ENCODE results near the gene DCBLD2. TPM values are rescaled to one million over a fixed set of nuclear protein-coding genes. Genes with fewer than 3 reads are reported as not detected.

DCBLD2 gene
- total and polyA plus RNA-seq, 9 of the 15 experiments (the other 6 are each of a cell fraction or from before 2014, with no cell fraction given), result 2.7 to 14.6 (median 7.4) TPM

DNA sequence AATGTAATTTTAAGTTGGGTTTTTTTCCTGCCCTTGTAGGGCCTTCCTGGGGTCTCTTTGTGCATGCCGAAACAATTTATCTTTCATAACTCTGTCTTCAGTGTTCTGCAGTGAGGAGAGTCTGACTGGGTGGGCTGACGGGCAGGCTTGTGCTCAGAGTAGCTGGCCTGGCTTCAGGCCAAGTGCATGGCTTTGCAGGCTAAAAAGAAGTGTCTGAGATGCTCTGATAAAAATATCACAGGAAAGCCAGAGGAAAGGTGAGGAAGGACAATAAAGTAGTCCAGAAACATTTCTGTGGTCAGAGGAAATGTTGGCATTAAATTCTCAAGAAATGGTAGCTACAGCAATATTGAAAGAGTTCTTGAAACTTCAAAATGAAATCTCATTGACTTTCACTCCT lies 112.8 kb downstream of the DCBLD2 start:
- no peak overlapping the region for H3K9ac ChIP-seq (ENCODE audit: insufficient read depth in 1 of 2, low read depth in 2 of 2, low read length in 2 of 2)
- ChIA-PET CTCF (ENCODE audit: low intra/inter-chr PET ratio) (no interaction called here), POLR2A (no interaction called here)
- no peaks in the 10 kb centered on the region for H3K79me2 ChIP-seq (ENCODE audit: control insufficient read depth, insufficient read depth, low read length)
- H2AFZ ChIP-seq (ENCODE audit: low read depth, low read length), result no peak overlapping the region
- peak; percentile 80 for TF ChIP-seq NFIC (IDR thresholded peaks at IDR 0.05)
- no peak for TF ChIP-seq ZNF274 (IDR thresholded peaks at IDR 0.05; ENCODE audit: borderline replicate concordance, low read depth, low read length)
- FAIRE-seq, result no peak
- in situ Hi-C loops (cut with MboI), result no loop called here
- H3K4me2 ChIP-seq (ENCODE audit: insufficient read depth, low read length), result no peak overlapping the region
- no peaks in the 10 kb centered on the region for H3K9me1 ChIP-seq (ENCODE audit: control insufficient read depth, insufficient read depth, low read length)
- no peaks in the 10 kb centered on the region for H3K4me1 ChIP-seq (replicated peaks in 1 of 2; ENCODE audit: control insufficient read depth in 2 of 2, insufficient read depth in 2 of 2, low read length in 2 of 2)
- intact Hi-C loops (cut with micrococcal nuclease), result no loop called here
- 0% methylated on average over 2 of the region's 2 CpGs for WGBS (ENCODE audit: insufficient coverage, low coverage, missing lambda C conversion rate)
- no peaks in the 10 kb centered on the region for H3K36me3 ChIP-seq (ENCODE audit: control insufficient read depth, insufficient read depth, low read length)
- 0 out of 5 replicates have a peak, but pooled peaks cover 0 to 3% of the 10 kb centered on the region in 2 experiments for H3K27me3 ChIP-seq (ENCODE audit: control insufficient read depth in 2 of 2, insufficient read depth in 2 of 2, low read length in 2 of 2)
- no peak overlapping the region for H3K27ac ChIP-seq (ENCODE audit: extremely low read depth, low read depth, low read length)
- H3K9me3 ChIP-seq (replicated peaks; ENCODE audit: control insufficient read depth, insufficient read depth, low read depth, low read length), result no peaks in the 10 kb centered on the region
- H3K4me3 ChIP-seq, result no peak overlapping the region
- BruUV-seq (replicated peaks), result no TSS peak
- no peaks in the 10 kb centered on the region for H4K20me1 ChIP-seq (replicated peaks; ENCODE audit: control insufficient read depth, insufficient read depth, low read length)
- peak in 3 of 4 experiments; percentile 6 to 36 (median 13) for DNase-seq (ENCODE audit: extremely low read depth in 1 of 4, low spot score in 3 of 4)
- ATAC-seq, result no peak; the same call in 2 of the 3 replicates

DNA sequence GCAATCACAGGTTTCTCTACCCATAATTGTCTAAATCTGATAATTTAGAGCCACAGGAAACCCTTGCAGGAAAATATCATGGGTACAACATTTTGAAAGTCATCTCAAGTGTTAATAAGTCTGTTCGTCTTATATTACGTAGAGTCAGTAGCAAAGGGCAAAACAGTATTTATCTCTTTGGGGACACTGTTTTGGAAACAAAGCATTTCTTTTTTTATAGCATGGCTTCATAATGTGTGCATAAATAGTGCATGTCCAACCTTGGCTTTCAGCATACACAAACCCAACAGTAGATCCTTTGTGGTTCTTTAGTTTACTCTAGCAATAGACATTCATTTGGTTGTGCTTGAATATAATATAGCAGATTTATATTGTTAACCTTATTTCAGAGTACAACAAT lies 114.3 kb downstream of the DCBLD2 start:
- POLR2A ChIA-PET, result no interaction called here
- H3K36me3 ChIP-seq (ENCODE audit: control insufficient read depth, insufficient read depth, low read length), result no peaks in the 10 kb centered on the region

More for the DNA sequence above, 114.3 kb downstream of the DCBLD2 start:
- Histone ChIP-seq H4K20me1 (replicated peaks; ENCODE audit: control insufficient read depth, insufficient read depth, low read length) (no peaks in the 10 kb centered on the region), H3K9me1 (ENCODE audit: control insufficient read depth, insufficient read depth, low read length) (no peaks in the 10 kb centered on the region), H3K9me3 (replicated peaks; ENCODE audit: control insufficient read depth, insufficient read depth, low read depth, low read length) (no peaks in the 10 kb centered on the region), H3K9ac (ENCODE audit: insufficient read depth in 1 of 2, low read depth in 2 of 2, low read length in 2 of 2) (no peak overlapping the region), H3K27ac (ENCODE audit: extremely low read depth, low read depth, low read length) (no peak overlapping the region), H3K4me2 (ENCODE audit: insufficient read depth, low read length) (no peak overlapping the region), H3K4me3 (no peak overlapping the region), H2AFZ (ENCODE audit: low read depth, low read length) (no peak overlapping the region), H3K4me1 (replicated peaks in 1 of 2; ENCODE audit: control insufficient read depth in 2 of 2, insufficient read depth in 2 of 2, low read length in 2 of 2) (no peaks in the 10 kb centered on the region), H3K79me2 (ENCODE audit: control insufficient read depth, insufficient read depth, low read length) (no peaks in the 10 kb centered on the region), H3K27me3 (ENCODE audit: control insufficient read depth in 2 of 2, insufficient read depth in 2 of 2, low read length in 2 of 2) (0 out of 5 replicates have a peak, but pooled peaks cover 0 to 3% of the 10 kb centered on the region in 2 experiments)
- ATAC-seq (no peak), DNase-seq (ENCODE audit: extremely low read depth in 1 of 4, low spot score in 3 of 4) (no peak), FAIRE-seq (no peak)
- in situ Hi-C loops (cut with MboI) (no loop called here), intact Hi-C loops (cut with micrococcal nuclease) (no loop called here)
- CTCF ChIA-PET (ENCODE audit: low intra/inter-chr PET ratio), result no interaction called here
- TF ChIP-seq TRIM28 (IDR thresholded peaks at IDR 0.05), result no peak
- TF ChIP-seq, protein P1, sequence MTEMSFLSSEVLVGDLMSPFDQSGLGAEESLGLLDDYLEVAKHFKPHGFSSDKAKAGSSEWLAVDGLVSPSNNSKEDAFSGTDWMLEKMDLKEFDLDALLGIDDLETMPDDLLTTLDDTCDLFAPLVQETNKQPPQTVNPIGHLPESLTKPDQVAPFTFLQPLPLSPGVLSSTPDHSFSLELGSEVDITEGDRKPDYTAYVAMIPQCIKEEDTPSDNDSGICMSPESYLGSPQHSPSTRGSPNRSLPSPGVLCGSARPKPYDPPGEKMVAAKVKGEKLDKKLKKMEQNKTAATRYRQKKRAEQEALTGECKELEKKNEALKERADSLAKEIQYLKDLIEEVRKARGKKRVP (CRISPR knock-in tag; IDR thresholded peaks at IDR 0.05), result no peak
- WGBS (ENCODE audit: insufficient coverage, low coverage, missing lambda C conversion rate), result 0% methylated on average over 2 of the region's 2 CpGs
- BruUV-seq (replicated peaks), result no TSS peak
